ENCODE data around the gene ITLN1.
"Not testable (repeated sequence)": the region's sequence is repeated elsewhere in the genome, so short reads cannot be mapped to it uniquely, and the experiment has no call there.

ITLN1 gene

GRCh38 chr1:160885042-160885441, at the start of gene ITLN1:
Gene ITLN1 (minus strand): TSS chr1:160885180. CDS start chr1:160884877, 303 bp downstream.
- DNase-seq, result no peak

DNA sequence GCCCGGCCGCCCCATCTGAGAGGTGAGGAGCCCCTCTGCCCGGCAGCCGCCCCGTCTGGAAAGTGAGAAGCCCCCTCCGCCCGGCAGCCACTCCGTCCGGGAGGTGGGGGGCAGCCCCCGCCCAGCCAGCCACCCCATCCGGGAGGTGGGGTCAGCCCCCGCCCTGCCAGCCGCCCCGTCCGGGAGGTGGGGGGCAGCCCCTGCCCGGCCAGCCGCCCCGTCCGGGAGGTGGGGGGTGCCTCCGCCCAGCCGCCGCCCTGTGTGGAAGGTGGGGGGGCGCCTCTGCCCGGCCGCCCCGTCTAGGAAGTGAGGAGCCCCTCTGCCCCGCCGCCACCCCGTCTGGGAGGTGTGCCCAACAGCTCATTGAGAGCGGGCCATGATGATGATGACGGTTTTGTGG, 48.3 kb upstream of the ITLN1 start:
- not testable (repeated sequence) for DNase-seq

- no peak for DNase-seq
Measured at GRCh38 chr1:160925652-160926244, 40.8 kb upstream of the ITLN1 start.

DNA sequence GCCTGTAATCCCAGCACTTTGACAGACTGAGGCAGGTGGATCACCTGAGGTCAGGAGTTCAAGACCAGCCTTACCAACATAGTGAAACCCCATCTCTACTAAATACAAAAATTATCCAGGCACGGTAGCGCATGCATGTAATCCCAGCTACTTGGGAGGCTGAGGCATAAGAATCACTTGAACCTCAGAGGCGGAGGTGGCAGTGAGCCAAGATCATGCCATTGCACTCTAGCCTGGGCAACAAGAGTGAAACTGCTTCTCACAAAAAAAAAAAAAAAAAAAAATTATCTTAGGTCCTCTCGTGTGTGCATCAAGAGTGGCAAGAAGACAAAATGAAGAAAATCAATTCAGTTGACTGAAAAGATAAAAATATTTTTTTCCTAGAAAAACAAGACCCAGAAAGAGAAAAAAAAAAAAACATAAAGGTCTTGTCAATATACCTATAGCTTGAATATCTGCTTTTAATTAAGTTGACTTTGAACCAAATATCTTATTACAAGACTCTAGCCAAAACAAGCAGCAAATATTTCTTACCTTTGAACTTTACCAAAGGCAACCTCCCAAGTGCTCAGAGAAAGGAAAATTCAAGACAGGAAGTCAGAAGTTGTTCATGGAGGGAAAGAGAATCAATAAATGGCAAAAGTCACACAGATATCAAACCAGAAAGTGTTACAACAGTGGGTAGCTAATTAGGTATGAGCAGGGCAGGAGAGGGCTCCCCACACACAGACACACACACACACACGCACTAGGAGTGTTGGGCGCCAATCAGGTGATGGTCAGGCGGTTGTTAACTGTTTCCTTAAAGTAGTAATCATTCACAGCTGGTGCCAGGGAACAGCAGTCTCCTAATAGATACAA, 40.0 kb upstream of the ITLN1 start:
- no peak for DNase-seq

DNA sequence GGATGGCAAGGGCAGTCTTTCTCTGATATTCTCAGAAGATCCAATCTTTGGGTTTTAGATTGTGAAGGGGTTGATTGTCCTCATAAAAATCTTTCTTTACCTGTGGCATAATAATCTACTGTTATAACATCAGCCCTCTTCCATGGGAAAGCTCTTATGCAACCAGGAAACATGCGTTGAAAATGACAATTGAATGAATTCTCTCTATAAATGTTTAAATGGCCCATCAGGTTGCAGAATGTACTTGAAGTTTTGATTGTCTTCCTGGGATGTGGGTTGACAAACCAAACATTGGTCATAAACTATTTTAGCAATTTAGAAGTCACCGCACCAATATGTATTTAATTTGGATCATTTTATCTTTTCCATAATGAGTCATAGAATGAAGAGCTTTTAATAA, 31.7 kb upstream of the ITLN1 start:
- DNase-seq, result no peak

DNA sequence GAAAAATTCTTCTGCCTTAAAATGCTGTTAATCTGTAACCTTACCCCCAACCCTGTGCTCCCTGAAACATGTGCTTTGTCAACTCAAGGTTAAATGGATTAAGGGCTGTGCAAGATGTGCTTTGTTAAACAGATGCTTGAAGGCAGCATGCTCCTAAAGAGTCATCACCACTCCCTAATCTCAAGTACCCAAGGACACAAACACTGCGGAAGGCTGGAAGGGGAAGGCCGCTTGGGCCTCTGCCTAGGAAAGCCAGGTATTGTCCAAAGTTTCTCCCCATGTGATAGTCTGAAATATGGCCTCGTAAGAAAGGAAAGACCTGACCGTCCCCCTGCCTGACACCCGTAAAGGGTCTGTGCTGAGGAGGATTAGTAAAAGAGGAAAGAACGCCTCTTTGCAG, 28.2 kb upstream of the ITLN1 start:
- DNase-seq, result not testable (repeated sequence)

GRCh38 chr1:160911925-160912324, 26.9 kb upstream of the ITLN1 start:
- no peak for DNase-seq

DNA sequence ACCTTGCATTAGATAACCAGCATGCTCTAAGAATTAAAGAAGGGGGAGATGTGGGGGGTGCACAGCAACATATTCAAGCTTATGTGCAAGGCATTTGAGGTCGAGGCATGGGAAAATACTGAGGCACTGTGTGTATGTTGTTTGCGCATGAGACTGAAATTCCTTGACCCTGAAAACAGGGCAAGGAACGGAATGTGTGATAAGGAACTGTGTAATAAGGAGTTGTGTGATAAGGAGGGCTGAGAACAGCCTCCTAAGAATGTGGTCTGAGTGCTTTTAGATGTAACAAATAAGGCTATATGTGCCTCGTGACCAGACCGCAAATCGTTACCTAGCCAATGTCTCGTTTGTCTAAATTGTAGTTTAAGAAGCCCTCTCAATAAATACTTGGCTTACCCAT, 26.5 kb upstream of the ITLN1 start:
- DNase-seq, result no peak

GRCh38 chr1:160910170-160910750, 25.3 kb upstream of the ITLN1 start:
- no peak for DNase-seq

- DNase-seq, result no peak
Measured at GRCh38 chr1:160907976-160908375, 23.0 kb upstream of the ITLN1 start.

DNA sequence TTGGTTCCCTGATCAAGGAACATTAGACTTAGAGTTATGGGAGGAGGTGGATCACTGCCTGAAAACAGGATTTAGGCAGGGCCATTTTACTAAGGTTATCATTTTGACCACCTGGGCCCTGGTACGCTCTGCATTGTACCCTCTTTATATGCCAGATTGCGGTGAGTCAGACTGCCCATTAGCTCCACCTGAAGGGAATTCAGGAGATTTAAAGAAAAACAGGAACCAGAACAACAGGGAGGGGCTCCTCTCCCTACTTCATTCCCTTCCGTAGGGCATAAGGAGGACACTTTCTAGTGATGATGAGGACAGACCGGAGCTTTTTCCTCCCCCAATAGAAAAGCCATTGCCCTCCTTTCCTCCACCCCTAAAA, 20.6 kb upstream of the ITLN1 start:
- no peak for DNase-seq

DNA sequence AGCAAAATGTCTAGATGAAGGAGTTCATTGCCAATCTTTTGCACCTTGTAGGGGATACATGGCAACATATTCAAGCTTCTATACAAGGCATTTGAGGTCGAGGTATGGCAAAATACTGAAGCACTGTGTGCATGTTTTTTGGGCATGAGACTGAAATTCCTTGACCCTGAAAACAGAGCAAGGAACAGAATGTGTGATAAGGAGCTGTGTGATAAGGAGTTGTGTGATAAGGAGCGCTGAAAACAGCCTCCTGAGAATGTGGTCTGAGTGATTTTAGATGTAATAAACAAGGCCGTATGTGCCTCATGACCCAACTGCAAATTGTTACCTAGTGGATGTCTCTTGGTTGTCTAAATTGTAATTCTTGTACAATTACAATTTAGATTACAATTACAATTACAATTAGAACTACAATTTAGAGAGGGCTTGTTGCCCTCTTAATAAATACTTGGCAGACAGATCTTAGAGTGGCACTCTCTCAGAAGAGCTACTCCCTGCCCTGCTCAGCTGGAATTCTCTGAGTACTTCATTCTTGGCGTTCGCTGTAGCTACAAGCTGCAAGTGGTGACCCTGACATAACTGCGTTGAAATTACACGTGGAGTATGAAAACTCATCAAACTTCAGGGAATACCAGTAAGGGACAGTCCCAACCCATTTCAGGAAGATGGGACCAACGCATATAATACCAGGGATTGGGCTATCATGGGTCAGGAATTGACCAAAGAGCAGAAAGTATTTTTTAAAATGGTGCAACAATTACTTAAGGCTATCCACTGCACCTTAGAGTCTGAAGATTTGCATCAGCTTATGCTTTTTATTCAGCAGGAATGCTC, 20.0 kb upstream of the ITLN1 start:
- DNase-seq, result no peak

- not testable (repeated sequence) for DNase-seq
Measured at GRCh38 chr1:160902251-160902650, 17.3 kb upstream of the ITLN1 start.

GRCh38 chr1:160901768-160902167, 16.8 kb upstream of the ITLN1 start:
- DNase-seq, result no peak

GRCh38 chr1:160900683-160901082, 15.7 kb upstream of the ITLN1 start:
- not testable (repeated sequence) for DNase-seq

GRCh38 chr1:160894368-160895135, 9.6 kb upstream of the ITLN1 start:
- DNase-seq, result not testable (repeated sequence)

DNA sequence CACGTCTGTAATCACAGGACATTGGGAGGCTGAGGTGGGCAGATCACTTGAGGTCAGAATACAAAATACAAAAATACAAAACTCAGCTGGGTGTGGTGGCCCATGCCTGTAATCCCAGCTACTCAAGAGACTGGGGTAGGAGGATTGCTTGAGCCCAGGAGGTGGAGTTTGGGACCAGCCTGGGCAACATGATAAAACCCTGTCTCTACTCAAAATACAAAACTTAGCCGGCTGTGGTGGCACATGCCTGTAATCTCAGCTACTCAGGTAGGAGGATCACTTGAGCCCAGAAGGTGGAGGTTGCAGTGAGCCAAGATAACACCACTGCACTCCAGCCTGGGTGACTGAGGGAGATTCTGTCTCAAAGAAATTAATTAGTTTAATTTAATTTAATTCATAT, 6.5 kb upstream of the ITLN1 start:
- no peak for DNase-seq

- DNase-seq, result no peak
Measured at GRCh38 chr1:160888926-160889325, 3.9 kb upstream of the ITLN1 start.

DNA sequence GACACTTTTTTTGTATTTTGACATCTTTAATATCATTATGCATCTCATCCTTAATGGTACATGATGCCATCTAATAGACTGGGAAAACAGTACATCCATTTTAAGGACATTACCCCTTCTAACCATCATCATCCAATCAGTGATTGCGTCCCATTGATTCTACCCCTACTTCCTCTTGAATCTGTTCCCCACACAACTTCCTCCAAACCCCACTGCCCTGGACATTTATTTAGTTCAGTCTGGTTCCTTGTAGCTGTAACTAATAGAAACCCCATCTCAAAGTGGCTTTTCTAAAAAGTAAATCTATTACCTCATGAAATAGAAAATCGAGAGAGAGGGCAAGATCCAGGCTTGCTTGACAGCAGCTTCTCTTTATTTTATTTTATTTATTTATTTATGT, 2.1 kb upstream of the ITLN1 start:
- no peak for DNase-seq

GRCh38 chr1:160884579-160884978, 401 bp downstream of the ITLN1 start:
- no peak for DNase-seq

DNA sequence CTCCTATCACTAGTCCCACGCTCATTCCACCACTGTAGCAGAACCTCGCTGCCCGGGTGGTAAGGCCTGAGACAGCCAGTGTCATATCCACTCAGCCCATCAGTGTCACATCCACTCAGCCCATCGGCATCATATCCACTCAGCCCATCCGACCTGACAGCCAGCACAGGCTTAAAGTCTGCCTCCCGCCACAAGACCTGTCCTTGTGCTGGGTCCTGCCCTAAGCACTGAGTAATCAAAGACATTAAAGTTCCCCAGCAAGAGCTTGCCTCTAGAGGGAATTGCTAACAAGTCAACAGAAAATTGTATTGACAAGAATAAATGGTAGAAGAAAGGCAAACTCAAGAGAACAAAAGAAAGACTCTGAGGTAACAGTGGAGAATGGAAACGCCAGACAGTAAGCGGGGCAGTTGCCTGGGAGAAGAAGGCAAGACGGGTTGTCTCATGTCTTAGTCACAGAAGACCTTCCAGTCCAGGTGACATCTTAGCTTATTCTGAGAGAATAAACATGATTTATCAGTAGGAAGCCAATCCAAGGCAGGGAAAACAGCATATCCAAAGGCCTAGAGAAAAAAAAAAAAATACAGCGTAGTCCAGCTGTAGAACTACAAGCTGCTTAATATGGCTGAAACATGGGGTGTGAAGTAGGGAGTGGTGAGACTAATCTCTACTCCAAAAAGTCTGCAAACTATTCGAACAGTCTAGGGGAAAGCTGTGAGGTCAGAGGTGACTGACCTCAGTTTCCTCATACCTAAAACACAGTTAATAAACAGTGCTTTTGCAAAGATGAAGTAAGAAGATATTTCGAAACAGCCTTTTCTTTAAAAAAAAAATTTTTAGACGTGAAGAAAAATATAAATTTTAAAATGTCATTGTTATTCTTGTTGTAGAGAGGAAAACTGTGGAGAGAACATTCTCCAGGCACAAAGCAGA, 1.1 kb downstream of the ITLN1 start:
- DNase-seq, result no peak

Measured in CD4-positive, alpha-beta T cell treated with Interleukin-4 for 1 hour (primary cell).